Endothelial cell of umbilical vein (primary cell): ENCODE data around the gene ZNF618.

Experiments
- EZH2 ChIP-seq: IDR thresholded peaks from 2 replicates; pipeline ENCODE4 v1.6.1; 2012; ENCODE audit warnings: borderline replicate concordance, low read depth, mild to moderate bottlenecking, moderate library complexity, low read length, inconsistent platforms; ENCODE audit not compliant: severe bottlenecking
- FOS ChIP-seq: IDR thresholded peaks from 2 replicates; pipeline ENCODE4 v1.6.1; 2011; ENCODE audit warnings: mild to moderate bottlenecking, low read length, moderate library complexity, borderline replicate concordance; ENCODE audit not compliant: insufficient read depth
- JUN ChIP-seq: IDR thresholded peaks from 2 replicates; pipeline ENCODE4 v1.6.1; 2011; ENCODE audit warnings: borderline replicate concordance, low read depth; ENCODE audit not compliant: insufficient read length, insufficient read depth
- MAX ChIP-seq: IDR thresholded peaks from 2 replicates; pipeline ENCODE4 v1.6.1; 2011; ENCODE audit not compliant: insufficient read depth, insufficient read length
- POLR2A ChIP-seq: IDR thresholded peaks from 2 replicates; pipeline ENCODE4 v1.6.1; 2012; ENCODE audit warnings: low read depth, mild to moderate bottlenecking, control low read depth, low read length
- POLR2AphosphoS5 ChIP-seq: IDR thresholded peaks from 2 replicates; pipeline ENCODE4 v1.6.1; 2012; ENCODE audit warnings: low read depth, mild to moderate bottlenecking, control low read depth, low read length, moderate library complexity; ENCODE audit not compliant: insufficient read depth
- TF ChIP-seq, protein P1 (sequence below), 2 donors: IDR thresholded peaks; 1 replicate in 1 of 2; 2 replicates in 1 of 2; pipeline ENCODE4 v1.5.1; 2011; ENCODE audit warnings: low read length in 2 of 2, mild to moderate bottlenecking in 2 of 2, moderate library complexity in 2 of 2, control low read depth in 1 of 2, inconsistent platforms in 1 of 2, low read depth in 1 of 2; ENCODE audit not compliant: insufficient read depth in 1 of 2; ENCODE audit errors: extremely low read depth in 1 of 2

- TF ChIP-seq, protein P1, sequence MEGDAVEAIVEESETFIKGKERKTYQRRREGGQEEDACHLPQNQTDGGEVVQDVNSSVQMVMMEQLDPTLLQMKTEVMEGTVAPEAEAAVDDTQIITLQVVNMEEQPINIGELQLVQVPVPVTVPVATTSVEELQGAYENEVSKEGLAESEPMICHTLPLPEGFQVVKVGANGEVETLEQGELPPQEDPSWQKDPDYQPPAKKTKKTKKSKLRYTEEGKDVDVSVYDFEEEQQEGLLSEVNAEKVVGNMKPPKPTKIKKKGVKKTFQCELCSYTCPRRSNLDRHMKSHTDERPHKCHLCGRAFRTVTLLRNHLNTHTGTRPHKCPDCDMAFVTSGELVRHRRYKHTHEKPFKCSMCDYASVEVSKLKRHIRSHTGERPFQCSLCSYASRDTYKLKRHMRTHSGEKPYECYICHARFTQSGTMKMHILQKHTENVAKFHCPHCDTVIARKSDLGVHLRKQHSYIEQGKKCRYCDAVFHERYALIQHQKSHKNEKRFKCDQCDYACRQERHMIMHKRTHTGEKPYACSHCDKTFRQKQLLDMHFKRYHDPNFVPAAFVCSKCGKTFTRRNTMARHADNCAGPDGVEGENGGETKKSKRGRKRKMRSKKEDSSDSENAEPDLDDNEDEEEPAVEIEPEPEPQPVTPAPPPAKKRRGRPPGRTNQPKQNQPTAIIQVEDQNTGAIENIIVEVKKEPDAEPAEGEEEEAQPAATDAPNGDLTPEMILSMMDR (IDR thresholded peaks at IDR 0.05; ENCODE audit: extremely low read depth in 1 of 2, insufficient read depth in 1 of 2, low read depth in 1 of 2, low read length in 2 of 2) = no peak
- TF ChIP-seq POLR2AphosphoS5 (no peak), POLR2A (no peak), MAX (no peak), EZH2 (no peak), JUN (no peak), FOS (no peak)
Measured at GRCh38 chr9:113906411-113907110, 30.5 kb downstream of the ZNF618 start.
